PFSK-1 (cell line): Measurements from ENCODE around the gene MMP7.

Experiments used
- FOXP2 ChIP-seq: optimal IDR thresholded peaks from 2 replicates; pipeline ENCODE3; 2011; ENCODE audit warnings: borderline replicate concordance, control low read depth, inconsistent platforms; ENCODE audit not compliant: insufficient read depth; ENCODE audit errors: extremely low read length, extremely low read depth
- POLR2AphosphoS5 ChIP-seq: IDR thresholded peaks from 2 replicates; pipeline ENCODE4 v1.6.1; 2012; ENCODE audit warnings: low read depth, mild to moderate bottlenecking, control low read depth, low read length, moderate library complexity
- SIN3A ChIP-seq: IDR thresholded peaks from 2 replicates; pipeline ENCODE4 v1.6.1; 2012; ENCODE audit warnings: mild to moderate bottlenecking, low read length, moderate library complexity, borderline replicate concordance; ENCODE audit not compliant: insufficient read depth
- TAF1 ChIP-seq: IDR thresholded peaks from 2 replicates; pipeline ENCODE4 v1.6.1; 2012; ENCODE audit warnings: low read length, control low read depth, borderline replicate concordance; ENCODE audit not compliant: insufficient read depth

- no peak for TF ChIP-seq POLR2AphosphoS5
- no peak for TF ChIP-seq SIN3A
- TF ChIP-seq TAF1, result no peak
- TF ChIP-seq FOXP2, result no peak
These were observed 8.4 kb upstream of the MMP7 start for GRCh38 chr11:102538932-102539331.
